GM12865 (cell line): Measurements from ENCODE around the gene NFIC.

Experiments
- DNase-seq: peaks from one replicate; pipeline ENCODE4 v3.0.0; 2010; ENCODE audit warnings: low read depth
- H3K4me3 ChIP-seq: 2 replicates; pipeline ENCODE4 v1.5.1; 2011; ENCODE audit warnings: mild to moderate bottlenecking, low read depth, low read length, control low read depth
- TF ChIP-seq, protein P1 (sequence below): IDR thresholded peaks from 2 replicates; pipeline ENCODE4 v1.5.1; 2011; ENCODE audit warnings: low read length, control low read depth, low read depth, inconsistent platforms; ENCODE audit not compliant: insufficient read depth; ENCODE audit errors: missing control alignments

NFIC gene

DNA sequence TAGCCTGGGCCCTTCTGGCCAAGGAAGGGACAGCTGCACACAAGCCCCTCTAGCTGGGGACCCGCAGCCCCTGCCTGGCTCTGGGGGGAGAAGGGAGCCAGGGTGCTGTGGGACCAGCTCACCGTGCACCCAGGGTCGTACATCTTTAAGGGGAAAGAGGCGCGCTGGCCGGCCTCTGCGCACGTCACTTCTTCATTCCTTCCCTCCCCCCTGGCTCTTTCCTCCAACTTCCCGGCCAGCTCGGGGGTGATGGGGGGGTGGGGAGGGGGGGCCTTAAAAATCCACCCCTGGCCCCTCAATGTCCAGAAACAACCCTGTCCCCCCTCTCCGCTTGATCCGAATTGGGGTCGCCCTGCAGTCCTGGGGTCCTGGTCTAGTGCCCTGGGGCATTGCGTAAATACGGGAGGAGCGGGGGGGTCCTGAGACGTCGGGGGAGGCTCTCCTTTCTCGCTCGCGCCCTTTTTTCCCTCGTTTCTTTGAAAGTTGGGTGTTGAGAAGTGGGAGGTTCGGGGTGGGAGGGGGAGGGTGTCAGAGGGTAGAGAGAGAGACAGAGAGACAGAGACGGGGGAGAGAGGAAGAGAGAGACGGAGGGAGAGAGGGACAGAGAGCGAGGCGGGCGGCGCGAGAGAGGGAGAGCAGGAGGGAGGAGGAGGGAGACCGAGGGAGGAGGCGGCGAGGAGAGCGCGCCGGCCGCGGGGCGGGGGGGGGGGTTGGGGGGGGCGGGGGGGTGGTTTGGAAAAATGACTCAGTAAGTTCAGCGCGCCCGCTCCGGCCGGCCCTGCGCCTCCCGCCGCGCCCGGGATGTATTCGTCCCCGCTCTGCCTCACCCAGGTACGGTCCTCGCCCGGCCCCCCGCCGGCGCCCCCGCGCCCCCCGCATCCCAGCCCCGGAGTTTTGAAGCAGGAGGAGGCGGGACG lies at the start of gene NFIC:
NFIC (plus strand) TSS at position 748 of the 917 bp plus-strand sequence; CDS start at position 802, 54 bp downstream.
- H3K4me3 ChIP-seq = peak within 1 kb of the TSS; percentile 97
- TF ChIP-seq, protein P1, sequence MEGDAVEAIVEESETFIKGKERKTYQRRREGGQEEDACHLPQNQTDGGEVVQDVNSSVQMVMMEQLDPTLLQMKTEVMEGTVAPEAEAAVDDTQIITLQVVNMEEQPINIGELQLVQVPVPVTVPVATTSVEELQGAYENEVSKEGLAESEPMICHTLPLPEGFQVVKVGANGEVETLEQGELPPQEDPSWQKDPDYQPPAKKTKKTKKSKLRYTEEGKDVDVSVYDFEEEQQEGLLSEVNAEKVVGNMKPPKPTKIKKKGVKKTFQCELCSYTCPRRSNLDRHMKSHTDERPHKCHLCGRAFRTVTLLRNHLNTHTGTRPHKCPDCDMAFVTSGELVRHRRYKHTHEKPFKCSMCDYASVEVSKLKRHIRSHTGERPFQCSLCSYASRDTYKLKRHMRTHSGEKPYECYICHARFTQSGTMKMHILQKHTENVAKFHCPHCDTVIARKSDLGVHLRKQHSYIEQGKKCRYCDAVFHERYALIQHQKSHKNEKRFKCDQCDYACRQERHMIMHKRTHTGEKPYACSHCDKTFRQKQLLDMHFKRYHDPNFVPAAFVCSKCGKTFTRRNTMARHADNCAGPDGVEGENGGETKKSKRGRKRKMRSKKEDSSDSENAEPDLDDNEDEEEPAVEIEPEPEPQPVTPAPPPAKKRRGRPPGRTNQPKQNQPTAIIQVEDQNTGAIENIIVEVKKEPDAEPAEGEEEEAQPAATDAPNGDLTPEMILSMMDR = no peak
- peak; percentile 72 for DNase-seq

DNA sequence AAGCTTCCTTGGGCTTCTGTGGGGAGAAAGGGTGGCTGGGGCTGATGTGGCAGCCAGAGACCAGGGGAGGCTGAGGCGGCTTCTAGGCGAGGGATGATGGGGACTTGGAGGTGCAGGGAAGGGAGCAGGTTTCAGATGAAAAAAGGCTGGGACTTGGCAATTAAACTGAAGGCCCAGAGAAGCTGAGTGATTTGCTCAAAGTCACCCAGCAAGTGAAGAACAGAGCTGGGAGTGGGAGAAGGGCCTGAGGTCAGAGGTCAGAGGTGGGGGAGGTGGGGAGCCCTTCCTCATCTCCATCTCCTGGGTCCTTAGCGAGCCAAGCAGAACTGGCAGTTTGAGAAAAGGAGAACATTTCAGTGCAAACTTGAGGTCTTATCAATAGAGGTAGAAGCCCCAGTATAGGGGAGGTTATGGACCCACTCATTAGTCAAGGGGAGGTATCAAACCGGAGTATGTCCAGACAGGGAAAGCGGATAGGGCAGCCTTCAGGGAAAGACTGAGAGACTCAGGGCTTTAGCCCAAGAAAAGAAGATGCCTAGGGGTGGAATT lies 49.6 kb upstream of the NFIC start:
- no peak overlapping the region for H3K4me3 ChIP-seq
- no peak for DNase-seq
- TF ChIP-seq, protein P1 = no peak

DNA sequence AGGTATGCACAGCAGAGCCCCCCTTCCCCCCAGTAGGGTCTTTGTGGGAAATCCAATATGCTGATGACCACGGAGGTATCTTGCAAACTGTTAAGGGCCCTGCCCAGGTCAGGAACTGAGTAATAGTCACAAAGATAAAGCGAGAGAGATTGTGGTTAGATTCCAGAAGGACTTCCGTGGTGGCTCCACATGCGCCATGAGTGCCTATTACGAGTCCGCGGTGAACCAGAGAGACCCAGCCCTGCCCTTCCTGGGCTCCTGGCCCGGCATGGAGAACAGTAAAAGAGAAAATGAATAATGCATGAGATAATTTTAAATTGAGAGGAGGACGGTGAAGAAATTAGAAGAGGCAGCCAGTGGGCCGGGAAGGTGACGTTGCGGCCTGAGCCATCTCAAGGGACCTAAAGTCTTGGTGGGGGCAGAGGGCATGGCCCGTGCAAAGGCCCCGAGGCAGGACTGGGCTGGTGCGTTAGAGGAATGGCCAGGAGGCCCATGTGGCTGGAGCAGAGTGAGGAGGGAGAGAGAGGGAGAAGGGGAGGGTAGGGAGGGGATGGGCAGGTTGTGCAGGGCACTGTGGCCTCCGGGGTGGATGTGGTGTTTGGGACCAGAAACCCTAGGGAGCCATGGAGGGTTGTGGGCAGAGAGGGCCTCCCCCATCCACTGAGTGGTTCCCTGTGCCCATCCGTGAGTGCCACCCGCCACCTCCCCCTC lies 46.6 kb upstream of the NFIC start:
- DNase-seq = no peak
- TF ChIP-seq, protein P1 = no peak

DNA sequence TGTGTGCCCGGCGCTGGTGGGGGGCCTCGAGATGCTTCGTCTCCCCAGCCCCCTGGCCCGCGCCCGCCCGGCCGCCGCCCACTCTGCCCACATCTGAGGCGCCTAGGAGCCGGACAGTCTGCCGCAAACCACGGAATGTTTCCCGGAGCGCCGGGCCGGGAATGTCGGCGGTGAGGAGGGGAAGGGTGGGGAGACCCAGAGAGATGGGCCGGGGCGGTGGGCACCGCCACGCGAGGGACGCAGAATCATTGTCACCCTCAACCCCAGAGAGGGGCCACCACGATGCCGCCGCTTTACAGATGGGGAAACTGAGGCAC lies 46.1 kb upstream of the NFIC start:
- no peak overlapping the region for H3K4me3 ChIP-seq
- no peak for DNase-seq

More for the DNA sequence above, 46.6 kb upstream of the NFIC start:
- no peak overlapping the region for H3K4me3 ChIP-seq

DNA sequence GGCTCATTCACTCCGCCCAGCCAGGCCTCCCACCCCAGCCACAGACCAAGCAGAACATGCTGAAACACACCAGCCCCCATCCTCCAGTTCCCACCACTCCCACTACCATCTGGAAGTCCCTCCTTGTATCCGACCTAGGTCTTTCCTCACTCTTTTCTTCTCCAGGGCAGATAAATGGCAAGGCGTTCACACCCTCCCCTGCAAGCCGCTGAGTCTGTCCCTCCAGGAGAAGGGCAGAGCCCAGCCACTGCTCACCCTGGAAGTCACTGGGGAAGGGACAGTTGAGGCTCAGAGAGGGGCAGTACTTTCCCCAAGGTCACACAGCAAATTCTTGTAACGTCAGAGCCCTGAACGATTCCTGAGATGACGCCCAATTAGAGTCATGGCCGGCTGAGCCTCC lies 45.5 kb upstream of the NFIC start:
- no peak overlapping the region for H3K4me3 ChIP-seq
- TF ChIP-seq, protein P1 = no peak
- DNase-seq = no peak

More for the DNA sequence above, 46.1 kb upstream of the NFIC start:
- TF ChIP-seq, protein P1 = no peak

DNA sequence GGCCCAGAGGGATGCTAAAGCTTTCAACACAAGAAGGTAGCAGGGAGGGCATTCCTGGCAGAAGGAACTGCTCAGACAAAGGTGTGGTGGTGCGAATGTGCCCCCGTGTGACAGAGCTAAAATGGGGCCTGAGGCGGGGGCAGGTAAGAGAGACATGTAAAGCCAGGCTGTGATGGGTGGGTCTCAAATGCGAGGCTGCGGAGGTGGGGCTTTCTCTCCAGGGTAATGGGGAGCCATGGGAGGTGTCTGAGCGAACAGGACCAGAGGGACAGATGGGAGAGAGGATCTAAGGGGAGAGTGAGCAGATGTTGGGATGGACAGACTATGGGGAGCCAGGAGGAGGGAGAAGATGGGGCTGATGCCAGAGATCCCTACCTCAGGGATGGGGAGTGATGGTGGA lies 44.7 kb upstream of the NFIC start:
- DNase-seq = no peak
- no peak overlapping the region for H3K4me3 ChIP-seq
- TF ChIP-seq, protein P1 = no peak
